GM13976 (cell line): ENCODE measurements around the gene TEX11.
"Not testable (repeated sequence)": the region's sequence is repeated elsewhere in the genome, so short reads cannot be mapped to it uniquely, and the experiment has no call there.

Source experiments
- DNase-seq: peaks from one replicate; pipeline ENCODE4 v3.0.0; 2012; ENCODE audit warnings: low spot score
- in situ Hi-C: fragments of 300-500 bp; cut with MboI; formaldehyde crosslinking; loops from one replicate; pipeline ENCODE4 v1.12.0; 2022; ENCODE audit warnings: low sequenced_read_pairs, mixed read lengths, inconsistent platforms; ENCODE audit not compliant: unreplicated experiment
- TF ChIP-seq, protein P1 (sequence below): IDR thresholded peaks from 2 replicates; pipeline ENCODE4 v1.5.1; 2012; ENCODE audit warnings: borderline replicate concordance, mild to moderate bottlenecking; ENCODE audit not compliant: insufficient read depth; ENCODE audit errors: extremely low read depth, missing control alignments, control extremely low read depth

TEX11 gene

DNA sequence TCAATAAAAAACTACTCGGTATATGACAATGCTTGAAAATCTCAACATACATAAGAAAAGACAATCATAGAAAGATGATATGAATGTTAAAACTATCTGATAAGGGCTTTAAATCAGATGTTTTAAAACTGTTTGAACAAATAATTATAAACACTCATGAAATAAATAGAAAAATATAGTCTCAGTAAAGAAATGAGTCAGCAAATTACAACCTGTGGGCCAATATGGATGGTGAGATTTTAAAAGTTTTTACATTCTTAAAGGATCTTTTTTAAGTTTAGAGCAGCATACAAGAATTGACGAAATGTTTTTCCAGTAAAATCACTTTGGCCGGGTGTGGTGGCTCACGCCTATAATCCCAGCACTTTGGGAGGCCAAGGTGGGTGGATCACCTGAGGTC lies 83.1 kb downstream of the TEX11 start:
- TF ChIP-seq, protein P1, sequence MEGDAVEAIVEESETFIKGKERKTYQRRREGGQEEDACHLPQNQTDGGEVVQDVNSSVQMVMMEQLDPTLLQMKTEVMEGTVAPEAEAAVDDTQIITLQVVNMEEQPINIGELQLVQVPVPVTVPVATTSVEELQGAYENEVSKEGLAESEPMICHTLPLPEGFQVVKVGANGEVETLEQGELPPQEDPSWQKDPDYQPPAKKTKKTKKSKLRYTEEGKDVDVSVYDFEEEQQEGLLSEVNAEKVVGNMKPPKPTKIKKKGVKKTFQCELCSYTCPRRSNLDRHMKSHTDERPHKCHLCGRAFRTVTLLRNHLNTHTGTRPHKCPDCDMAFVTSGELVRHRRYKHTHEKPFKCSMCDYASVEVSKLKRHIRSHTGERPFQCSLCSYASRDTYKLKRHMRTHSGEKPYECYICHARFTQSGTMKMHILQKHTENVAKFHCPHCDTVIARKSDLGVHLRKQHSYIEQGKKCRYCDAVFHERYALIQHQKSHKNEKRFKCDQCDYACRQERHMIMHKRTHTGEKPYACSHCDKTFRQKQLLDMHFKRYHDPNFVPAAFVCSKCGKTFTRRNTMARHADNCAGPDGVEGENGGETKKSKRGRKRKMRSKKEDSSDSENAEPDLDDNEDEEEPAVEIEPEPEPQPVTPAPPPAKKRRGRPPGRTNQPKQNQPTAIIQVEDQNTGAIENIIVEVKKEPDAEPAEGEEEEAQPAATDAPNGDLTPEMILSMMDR = no peak

DNA sequence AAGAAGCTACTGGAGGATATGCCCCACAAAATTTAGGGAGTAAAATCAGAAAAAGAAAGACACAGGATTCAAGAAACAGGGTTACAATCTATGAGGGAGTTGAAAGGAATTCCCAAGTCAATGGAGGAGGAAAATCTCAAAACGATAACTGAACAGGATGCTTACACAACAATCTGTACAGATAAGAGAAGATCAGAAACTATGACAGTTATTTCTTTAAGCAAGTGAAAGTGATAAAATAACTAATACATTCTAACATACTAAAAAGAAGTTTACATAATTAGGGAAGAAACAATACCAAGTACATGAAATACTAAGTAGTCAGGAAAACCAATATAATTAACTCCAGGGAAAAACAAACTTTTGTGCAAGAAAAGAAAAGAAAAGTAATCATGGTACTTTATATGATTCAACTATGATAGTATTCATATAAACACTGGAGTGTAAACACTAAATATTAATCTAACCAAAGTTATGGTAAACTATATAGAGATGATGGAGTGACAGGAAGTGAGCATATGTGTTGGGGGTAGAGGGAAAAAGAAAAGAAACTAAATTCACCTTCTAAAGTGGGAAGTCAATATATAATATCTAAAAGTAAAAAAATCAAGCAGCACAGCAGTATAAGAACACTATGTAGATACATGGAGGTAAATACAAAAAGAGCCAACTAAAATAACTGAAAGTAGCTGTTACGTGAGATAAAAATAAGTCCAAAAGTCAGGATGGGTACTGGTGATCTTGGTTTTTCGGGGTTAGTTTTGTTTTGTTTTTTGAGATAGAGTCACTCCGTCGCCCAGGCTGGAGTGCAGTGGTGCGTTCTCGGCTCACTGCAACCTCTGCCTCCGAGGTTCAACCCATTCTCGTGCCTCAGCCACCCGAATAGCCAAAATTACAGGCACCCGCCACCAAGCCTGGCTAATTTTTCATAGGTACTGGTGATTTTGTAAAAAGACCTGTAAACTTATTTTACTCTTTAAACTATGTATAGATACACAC lies 99.3 kb downstream of the TEX11 start:
- TF ChIP-seq, protein P1 = no peak
- no peak for DNase-seq
- in situ Hi-C loops = no loop called here

More for the DNA sequence above, 83.1 kb downstream of the TEX11 start:
- no peak for DNase-seq
- in situ Hi-C loops = no loop called here

DNA sequence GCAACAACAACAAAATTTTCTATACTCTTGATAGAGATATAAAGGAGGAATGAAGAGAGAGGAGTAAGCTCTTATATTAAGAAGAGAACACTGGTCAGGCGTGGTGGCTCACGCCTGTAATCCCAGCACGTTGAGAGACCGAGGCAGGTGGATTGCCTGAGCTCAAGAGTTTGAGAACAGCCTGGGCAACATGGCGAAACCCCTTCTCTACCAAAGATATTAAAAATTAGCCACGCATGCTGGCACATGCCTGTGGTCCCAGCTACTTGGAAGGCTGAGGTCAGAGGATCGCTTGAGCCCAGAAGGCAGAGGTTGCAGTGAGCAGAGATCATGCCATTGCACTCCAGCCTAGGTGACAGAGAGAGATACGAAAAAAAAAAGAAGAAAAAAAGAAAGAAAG lies 102.4 kb downstream of the TEX11 start:
- DNase-seq = no peak
- TF ChIP-seq, protein P1 = no peak
- in situ Hi-C loops = no loop called here

DNA sequence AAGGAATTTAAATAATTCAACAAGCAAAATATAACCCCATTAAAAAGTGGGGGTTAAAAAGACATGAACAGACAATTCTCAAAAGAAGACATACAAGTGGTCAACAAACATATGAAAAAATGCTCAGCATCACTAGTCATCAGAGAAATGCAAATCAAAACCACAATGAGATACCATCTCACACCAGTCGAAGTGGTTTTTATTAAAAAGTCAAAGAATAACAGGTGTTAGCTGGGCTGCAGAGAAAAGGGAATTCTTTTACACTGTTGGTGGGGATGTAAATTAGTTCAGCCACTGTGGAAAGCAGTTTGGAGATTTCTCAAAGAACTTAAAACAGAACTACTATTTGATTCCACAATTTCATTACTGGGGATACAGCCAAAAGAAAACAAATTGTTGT lies 111.8 kb downstream of the TEX11 start:
- DNase-seq, in situ Hi-C loops: not testable (repeated sequence)

DNA sequence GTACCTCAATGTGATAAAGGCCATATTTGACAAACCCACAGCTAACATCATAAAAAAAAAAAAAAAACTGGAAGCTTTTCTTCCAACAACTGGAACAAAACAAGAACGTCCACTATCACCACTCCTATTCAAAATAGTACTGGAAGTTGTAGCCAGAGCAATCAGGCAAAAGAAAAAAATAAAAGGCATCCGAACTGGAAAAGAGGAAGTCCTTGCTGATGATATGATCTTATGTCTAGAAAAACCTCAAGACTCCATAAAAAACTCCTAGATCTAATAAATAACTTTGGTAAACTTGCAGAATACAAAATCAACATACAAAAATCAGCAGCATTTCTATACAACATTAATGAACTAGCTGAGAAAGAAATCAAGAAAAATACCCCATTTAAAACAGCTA lies 134.3 kb downstream of the TEX11 start:
- DNase-seq = no peak
- in situ Hi-C loops = loop anchor here (25.0 kb wide), 1 partner anchor 188 kb away; no protein-coding TSS in a partner anchor
- TF ChIP-seq, protein P1 = no peak

DNA sequence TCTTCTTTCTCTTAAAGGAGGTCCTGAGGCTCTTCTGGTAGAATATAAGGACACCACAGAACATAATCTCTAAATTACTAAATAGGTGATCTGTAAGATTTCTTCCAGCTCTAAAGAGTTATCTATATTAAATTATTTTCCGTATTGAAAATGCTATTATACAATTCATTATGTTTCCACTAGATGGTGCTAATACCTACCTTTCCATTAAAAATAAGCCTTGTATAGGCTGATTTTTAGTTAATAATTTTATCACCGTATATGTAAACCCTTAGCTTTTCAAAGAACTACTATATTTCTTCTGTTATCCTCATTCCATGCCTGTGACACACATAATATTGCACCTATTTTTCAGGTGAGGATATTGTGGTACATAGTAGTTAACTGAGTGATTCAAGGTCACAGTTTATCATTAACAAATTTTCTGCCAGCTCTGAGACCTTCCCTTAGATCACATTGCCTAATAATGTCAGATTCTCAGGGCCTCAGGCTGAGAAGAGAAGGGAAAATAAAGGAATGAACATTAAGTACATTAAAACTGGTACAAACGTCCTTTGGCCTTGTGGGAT lies 138.8 kb downstream of the TEX11 start:
- in situ Hi-C loops = loop anchor here (25.0 kb wide), 1 partner anchor 193 kb away; no protein-coding TSS in a partner anchor
- TF ChIP-seq, protein P1 = no peak
- peak; percentile 20 for DNase-seq

DNA sequence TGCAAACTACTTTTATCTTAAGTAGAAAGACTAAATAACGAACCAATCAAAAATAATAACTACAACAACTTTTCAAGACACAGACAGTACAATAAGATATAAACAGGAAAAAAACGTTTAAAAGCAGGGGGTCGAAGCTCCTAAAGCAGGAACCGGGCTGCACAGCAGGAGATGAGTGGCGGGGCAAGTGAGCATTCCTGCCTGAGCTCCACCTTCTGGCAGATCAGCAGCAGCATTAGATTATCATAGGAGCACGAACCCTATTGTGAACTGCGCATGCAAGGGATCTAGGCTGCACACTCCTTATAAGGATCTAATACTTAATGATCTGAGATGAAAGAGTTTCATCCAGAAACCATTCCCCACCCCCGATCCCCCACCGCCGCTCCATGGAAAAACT lies 146.2 kb downstream of the TEX11 start:
- TF ChIP-seq, protein P1 = no peak
- no peak for DNase-seq
- in situ Hi-C loops = loop anchor here (25.0 kb wide), 1 partner anchor 200 kb away; no protein-coding TSS in a partner anchor
